Activated CD4-positive, alpha-beta memory T cell treated with anti-CD3 and anti-CD28 coated beads, Interleukin-2, amount 10 ng/mL, durations not matched to agents 7 days and 5 days (primary cell): Measurements from ENCODE around the gene ZNF692. TPM values are rescaled to one million over a fixed set of nuclear protein-coding genes. Genes with fewer than 3 reads are reported as not detected.
"Not testable (repeated sequence)": the region's sequence is repeated elsewhere in the genome, so short reads cannot be mapped to it uniquely, and the experiment has no call there.

ENCODE experiments used
- CTCF ChIA-PET: fragments of 350-600 bp; sonication (Branson Sonifier 250); formaldehyde crosslinking; loops from one replicate; lab custom pipeline; 2021; ENCODE audit warnings: antibody characterized with exemption, inconsistent platforms; lab: Charles Lee
- POLR2A ChIA-PET: fragments of 350-600 bp; sonication (Branson Sonifier 250); formaldehyde crosslinking; loops from one replicate; lab custom pipeline; 2021; ENCODE audit warnings: antibody characterized with exemption; lab: Charles Lee
- DNase-seq: peaks from one replicate; pipeline ENCODE4 v3.0.0-alpha.2; 2020
- H3K27ac Mint-ChIP-seq: one replicate; pipeline ENCODE4 v1.8.0; 2021; ENCODE audit warnings: mild to moderate bottlenecking, mixed read lengths
- H3K27me3 Mint-ChIP-seq: one replicate; pipeline ENCODE4 v1.8.0; 2021; ENCODE audit warnings: mixed read lengths
- H3K36me3 Mint-ChIP-seq: one replicate; pipeline ENCODE4 v1.8.0; 2021; ENCODE audit warnings: low read depth, mixed read lengths
- H3K4me1 Mint-ChIP-seq: one replicate; pipeline ENCODE4 v1.8.0; 2021; ENCODE audit warnings: mixed read lengths
- H3K4me3 Mint-ChIP-seq: one replicate; pipeline ENCODE4 v1.8.0; 2021; ENCODE audit warnings: mild to moderate bottlenecking, mixed read lengths
- H3K9me3 Mint-ChIP-seq: one replicate; pipeline ENCODE4 v1.8.0; 2021; ENCODE audit warnings: mixed read lengths
- total RNA-seq, 2 experiments: library from RNA; stranded (reverse); gene quantifications; one replicate each; pipeline ENCODE4 v1.2.3, GENCODE V29; 2021

The ZNF692 gene
- total RNA-seq, 2 experiments from 2014 or later, result 45.9 to 49.8 TPM

- Mint-ChIP-seq H3K27ac (no peak overlapping the region), H3K4me1 (peaks cover 29% of the 10 kb centered on the region), H3K9me3 (no peaks in the 10 kb centered on the region), H3K4me3 (no peak overlapping the region), H3K27me3 (no peaks in the 10 kb centered on the region), H3K36me3 (peaks cover 42% of the 10 kb centered on the region)
- POLR2A ChIA-PET, result interaction anchor here (1.5 to 1.6 kb wide), 2 partner anchors 17 to 30 kb away, joined by 3 read pairs; no protein-coding TSS in a partner anchor
- CTCF ChIA-PET, result interaction anchor here (1.2 to 4.1 kb wide), 2 partner anchors 15 to 31 kb away, joined by 3 to 31 read pairs; partner anchors contain the start of gene ZNF692
- DNase-seq, result no peak
Observed at GRCh38 chr1:248843687-248844086, 15.2 kb downstream of the ZNF692 start.

GRCh38 chr1:248842781-248843331 lies 16.0 kb downstream of the ZNF692 start:
- ChIA-PET POLR2A (interaction anchor here (1.0 to 2.6 kb wide), 2 partner anchors 16 kb away, joined by 5 to 10 read pairs; partner anchors contain the start of gene ZNF692), CTCF (interaction anchor here (2.7 to 4.1 kb wide), 2 partner anchors 15 to 20 kb away, joined by 10 to 31 read pairs; partner anchors contain the start of gene ZNF692)
- H3K36me3 Mint-ChIP-seq, result peaks cover 35% of the 10 kb centered on the region
- peaks cover 29% of the 10 kb centered on the region for H3K4me1 Mint-ChIP-seq
- H3K4me3 Mint-ChIP-seq, result no peak overlapping the region
- H3K9me3 Mint-ChIP-seq, result no peaks in the 10 kb centered on the region
- H3K27me3 Mint-ChIP-seq, result no peaks in the 10 kb centered on the region
- H3K27ac Mint-ChIP-seq, result no peak overlapping the region
- no peak for DNase-seq

DNA sequence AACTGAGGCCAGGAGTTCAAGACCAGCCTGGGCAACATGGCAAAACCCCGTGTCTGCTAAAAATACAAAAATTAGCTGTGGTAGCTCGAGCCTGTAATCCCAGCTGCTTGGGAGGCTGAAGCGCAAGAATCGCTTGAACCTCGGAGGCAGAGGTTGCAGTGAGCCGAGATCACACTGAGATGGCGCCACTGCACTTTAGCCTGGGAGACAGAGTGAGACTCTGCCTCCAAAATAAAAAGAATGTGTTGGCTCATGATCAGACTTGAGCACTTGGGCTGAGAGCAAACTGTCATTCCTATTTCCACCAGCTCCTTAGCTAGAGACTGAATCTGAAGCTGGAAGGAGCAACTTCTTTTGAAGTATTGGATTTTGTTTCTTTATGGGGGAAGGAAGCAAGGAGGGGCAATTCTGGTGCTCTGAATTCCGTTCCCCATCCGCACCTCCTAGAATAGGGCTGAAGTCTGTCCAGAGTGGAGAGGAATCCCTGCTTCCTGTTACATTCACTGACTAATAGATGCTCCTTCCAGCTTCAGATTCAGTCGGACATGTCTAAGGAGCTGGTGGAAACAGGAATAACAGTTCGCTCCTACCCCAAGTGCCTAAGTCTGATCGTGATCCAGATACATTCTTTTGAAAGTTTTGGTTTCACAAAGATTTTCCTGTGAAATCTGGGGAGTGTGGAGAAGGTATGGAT lies 17.0 kb downstream of the ZNF692 start:
- H3K9me3 Mint-ChIP-seq, result no peaks in the 10 kb centered on the region
- no peaks in the 10 kb centered on the region for H3K27me3 Mint-ChIP-seq
- ChIA-PET POLR2A (interaction anchor here (2.6 kb wide), 1 partner anchor 17 kb away, joined by 10 read pairs; the partner anchor contains the start of gene ZNF692), CTCF (interaction anchor here (0.8 to 4.1 kb wide), 6 partner anchors 12 to 84 kb away, joined by 3 to 31 read pairs (median 3); partner anchors contain the start of gene ZNF692)
- DNase-seq, result peak; percentile 53
- H3K4me3 Mint-ChIP-seq, result no peak overlapping the region
- H3K27ac Mint-ChIP-seq, result no peak overlapping the region
- H3K36me3 Mint-ChIP-seq, result peaks cover 30% of the 10 kb centered on the region
- peaks cover 29% of the 10 kb centered on the region for H3K4me1 Mint-ChIP-seq

DNA sequence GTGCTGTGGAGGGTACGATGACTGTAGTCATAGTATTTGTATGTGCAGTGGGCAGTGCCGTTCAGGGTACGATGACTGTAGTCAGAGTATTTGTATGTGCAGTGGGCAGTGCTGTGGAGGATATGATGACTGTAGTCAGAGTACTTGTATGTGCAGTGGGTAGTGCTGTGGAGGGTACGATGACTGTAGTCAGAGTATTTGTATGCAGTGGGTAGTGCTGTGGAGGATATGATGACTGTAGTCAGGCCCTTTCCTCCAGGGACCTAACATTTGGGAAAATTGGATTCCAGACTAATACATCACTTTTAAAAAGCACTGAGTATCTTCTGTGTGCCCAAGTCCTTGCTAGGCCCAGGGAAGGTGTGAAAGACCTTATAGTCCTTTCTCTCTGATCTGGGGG lies 17.9 kb downstream of the ZNF692 start:
- POLR2A ChIA-PET, result interaction anchor here (2.6 kb wide), 1 partner anchor 18 kb away, joined by 10 read pairs; the partner anchor contains the start of gene ZNF692

DNA sequence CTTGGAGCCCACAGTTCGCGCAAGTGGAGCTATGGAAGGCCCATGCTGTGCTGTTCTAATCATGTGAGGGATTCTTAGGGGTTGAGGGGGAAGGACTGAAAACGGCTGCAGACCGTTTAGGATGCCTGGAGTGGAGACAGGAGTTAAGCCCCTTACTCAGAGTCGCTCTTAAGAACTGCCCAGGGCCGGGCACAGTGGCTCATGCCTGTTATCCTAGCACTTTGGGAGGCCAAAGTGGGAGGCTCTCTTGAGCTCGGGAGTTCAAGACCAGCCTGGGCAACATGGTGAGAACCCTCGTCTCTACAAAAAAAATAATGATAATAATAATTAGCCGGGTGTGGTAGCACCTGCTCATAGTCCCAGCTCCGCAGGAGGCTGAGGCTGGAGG lies 19.7 kb downstream of the ZNF692 start:
- CTCF ChIA-PET, result interaction anchor here (1.1 to 4.3 kb wide), 4 partner anchors 12 to 86 kb away, joined by 4 to 69 read pairs (median 26); partner anchors contain the start of genes SH3BP5L and ZNF692
- Mint-ChIP-seq H3K36me3 (peaks cover 9% of the 10 kb centered on the region), H3K27ac (no peak overlapping the region), H3K4me1 (peaks cover 29% of the 10 kb centered on the region), H3K4me3 (no peak overlapping the region), H3K27me3 (no peaks in the 10 kb centered on the region), H3K9me3 (no peaks in the 10 kb centered on the region)
- POLR2A ChIA-PET, result interaction anchor here (1.6 to 5.4 kb wide), 5 partner anchors 12 to 23 kb away, joined by 3 to 136 read pairs (median 27); partner anchors contain the start of genes SH3BP5L and ZNF692
- DNase-seq, result no peak

More for the DNA sequence above, 17.9 kb downstream of the ZNF692 start:
- Mint-ChIP-seq H3K4me3 (no peak overlapping the region), H3K9me3 (no peaks in the 10 kb centered on the region), H3K4me1 (peaks cover 29% of the 10 kb centered on the region), H3K36me3 (peaks cover 21% of the 10 kb centered on the region), H3K27ac (no peak overlapping the region), H3K27me3 (no peaks in the 10 kb centered on the region)
- no peak for DNase-seq
- CTCF ChIA-PET, result interaction anchor here (1.0 to 4.1 kb wide), 3 partner anchors 14 to 22 kb away, joined by 3 to 31 read pairs (median 10); partner anchors contain the start of gene ZNF692

- Mint-ChIP-seq H3K27me3 (peaks cover 1% of the 10 kb centered on the region), H3K9me3 (no peaks in the 10 kb centered on the region), H3K36me3 (peaks cover 9% of the 10 kb centered on the region), H3K4me1 (peaks cover 29% of the 10 kb centered on the region), H3K4me3 (no peak overlapping the region), H3K27ac (no peak overlapping the region)
- ChIA-PET POLR2A (interaction anchor here (0.7 to 5.4 kb wide), 12 partner anchors 13 to 88 kb away, joined by 3 to 136 read pairs (median 5); partner anchors contain the start of genes SH3BP5L and ZNF692), CTCF (interaction anchor here (1.1 to 4.3 kb wide), 4 partner anchors 12 to 87 kb away, joined by 4 to 69 read pairs (median 26); partner anchors contain the start of genes SH3BP5L and ZNF692)
- DNase-seq, result peak; percentile 89
Observed at GRCh38 chr1:248838357-248839167, 20.3 kb downstream of the ZNF692 start.

DNA sequence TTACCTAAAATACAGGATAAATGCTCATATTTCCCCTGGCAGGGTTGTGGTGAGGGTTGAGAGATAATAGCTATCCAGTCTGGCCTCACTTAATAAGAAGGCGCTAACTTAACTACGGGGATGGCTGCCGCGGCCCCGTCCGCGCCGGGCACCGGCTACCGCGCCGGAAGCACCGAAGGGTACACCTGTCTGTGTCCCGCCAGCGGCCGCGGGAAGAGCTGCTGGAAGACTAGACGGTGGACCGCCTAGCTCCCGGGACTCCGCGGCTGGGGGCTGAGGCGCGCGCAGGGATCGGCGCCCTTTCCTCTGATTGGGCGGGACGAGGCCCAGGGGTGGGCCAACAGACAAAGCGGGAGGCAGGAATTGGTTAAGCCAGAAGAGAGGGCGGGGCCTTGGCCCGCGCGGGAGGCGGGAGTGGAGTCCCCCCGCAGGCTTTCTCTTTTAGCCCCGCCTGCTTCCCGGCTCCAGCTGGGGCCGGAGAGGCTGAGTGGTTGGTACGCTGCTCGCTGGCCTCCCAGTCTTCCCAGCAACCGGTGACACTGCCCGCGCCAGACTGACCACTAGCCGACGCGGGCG lies 21.0 kb downstream of the ZNF692 start, which contains the start of gene ZNF672:
TSS of gene ZNF672 (plus strand) at position 444 of the 576 bp plus-strand sequence. CDS start 9,051 bp downstream, outside the sequence.
- Mint-ChIP-seq H3K36me3 (peaks cover 9% of the 10 kb centered on the region), H3K4me1 (peaks cover 29% of the 10 kb centered on the region), H3K27me3 (peaks cover 4% of the 10 kb centered on the region), H3K9me3 (no peaks in the 10 kb centered on the region), H3K27ac (no peak within 1 kb of the TSS), H3K4me3 (no peak within 1 kb of the TSS)
- ChIA-PET POLR2A (interaction anchor here (0.7 to 5.4 kb wide), 13 partner anchors 9 to 89 kb away, joined by 3 to 136 read pairs (median 4); partner anchors contain the start of genes SH3BP5L and ZNF692), CTCF (interaction anchor here (0.6 to 4.3 kb wide), 5 partner anchors 11 to 87 kb away, joined by 3 to 69 read pairs (median 9); partner anchors contain the start of genes SH3BP5L and ZNF692)
- peak; percentile 96 for DNase-seq

DNA sequence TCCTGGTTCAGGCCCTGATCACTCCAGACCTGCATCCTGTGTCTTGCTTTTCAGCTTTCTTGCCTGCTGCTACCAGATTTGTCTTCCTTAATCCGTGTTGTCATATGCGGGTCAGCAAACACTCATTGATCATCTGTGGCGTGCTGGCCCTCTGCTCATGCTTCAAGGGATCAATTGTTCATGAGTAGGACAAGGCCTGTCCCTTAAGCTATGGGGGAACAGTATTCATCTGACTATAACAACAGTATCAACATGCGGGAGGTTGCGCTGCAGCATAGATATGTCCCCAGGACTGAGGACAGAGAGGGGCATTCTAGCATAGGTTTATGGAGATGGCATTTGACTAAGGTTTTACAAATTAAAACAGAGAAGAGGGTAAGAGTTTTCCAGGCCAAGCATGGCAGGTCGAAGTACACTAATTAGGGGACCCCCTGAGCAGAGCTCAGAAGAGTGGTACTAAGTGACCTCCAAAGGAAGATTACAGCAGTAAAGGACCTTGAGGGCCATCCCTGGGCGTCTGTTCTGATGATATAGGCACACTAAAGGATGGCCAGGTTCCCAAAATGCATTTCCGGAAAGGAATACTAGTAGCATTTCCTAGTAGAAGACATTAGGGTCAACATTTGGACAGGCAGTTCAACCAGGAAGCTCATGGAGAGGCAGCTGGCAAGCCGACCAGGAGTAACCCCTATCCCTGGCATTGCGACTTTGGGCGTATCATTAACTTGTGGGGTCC lies 21.7 kb downstream of the ZNF692 start:
- no peaks in the 10 kb centered on the region for H3K9me3 Mint-ChIP-seq
- no peak for DNase-seq
- POLR2A ChIA-PET, result interaction anchor here (0.7 to 5.4 kb wide), 13 partner anchors 10 to 89 kb away, joined by 3 to 136 read pairs (median 4); partner anchors contain the start of genes SH3BP5L and ZNF692
- CTCF ChIA-PET, result interaction anchor here (0.6 to 4.3 kb wide), 5 partner anchors 10 to 88 kb away, joined by 3 to 69 read pairs (median 9); partner anchors contain the start of genes SH3BP5L and ZNF692
- H3K36me3 Mint-ChIP-seq, result peaks cover 5% of the 10 kb centered on the region
- H3K27ac Mint-ChIP-seq, result no peak overlapping the region
- H3K4me1 Mint-ChIP-seq, result peaks cover 28% of the 10 kb centered on the region
- H3K4me3 Mint-ChIP-seq, result no peak overlapping the region
- H3K27me3 Mint-ChIP-seq, result peaks cover 4% of the 10 kb centered on the region

GRCh38 chr1:248834343-248834940 lies 24.4 kb downstream of the ZNF692 start:
- H3K27ac Mint-ChIP-seq, result no peak overlapping the region

DNA sequence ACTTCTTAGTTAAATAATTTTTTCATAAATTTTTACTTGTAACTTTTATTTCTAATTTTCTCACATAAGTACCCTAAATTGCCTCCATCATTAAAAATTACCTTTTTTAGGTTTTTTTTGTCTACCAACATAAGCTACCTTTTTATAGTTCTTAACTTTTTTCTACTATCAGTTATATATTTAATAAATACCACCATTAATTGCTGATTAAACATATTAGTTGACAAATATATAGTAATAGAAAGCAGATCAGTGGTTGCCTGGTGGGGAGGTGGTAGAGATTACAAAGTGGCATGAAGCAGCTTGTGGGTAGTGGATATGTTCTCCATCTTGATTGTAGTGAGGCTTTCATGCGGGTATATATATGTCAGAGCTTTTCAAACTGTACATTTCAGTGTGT lies 27.0 kb downstream of the ZNF692 start:
- H3K36me3 Mint-ChIP-seq, result no peaks in the 10 kb centered on the region
- H3K4me1 Mint-ChIP-seq, result peaks cover 8% of the 10 kb centered on the region
- no peak for DNase-seq
- ChIA-PET CTCF (interaction anchor here (1.0 kb wide), 1 partner anchor 26 kb away, joined by 3 read pairs; no protein-coding TSS in a partner anchor), POLR2A (no interaction called here)
- H3K4me3 Mint-ChIP-seq, result no peak overlapping the region
- no peak overlapping the region for H3K27ac Mint-ChIP-seq
- no peaks in the 10 kb centered on the region for H3K9me3 Mint-ChIP-seq
- H3K27me3 Mint-ChIP-seq, result peaks cover 10% of the 10 kb centered on the region

More at GRCh38 chr1:248834343-248834940, 24.4 kb downstream of the ZNF692 start:
- Mint-ChIP-seq H3K4me1 (peaks cover 5% of the 10 kb centered on the region), H3K4me3 (no peak overlapping the region), H3K9me3 (no peaks in the 10 kb centered on the region), H3K27me3 (peaks cover 10% of the 10 kb centered on the region), H3K36me3 (peaks cover 3% of the 10 kb centered on the region)
- ChIA-PET CTCF (no interaction called here), POLR2A (no interaction called here)
- no peak for DNase-seq

GRCh38 chr1:248830718-248831017 lies 28.2 kb downstream of the ZNF692 start:
- H3K9me3 Mint-ChIP-seq, H3K36me3 Mint-ChIP-seq, H3K27me3 Mint-ChIP-seq, DNase-seq, CTCF ChIA-PET, H3K27ac Mint-ChIP-seq, H3K4me3 Mint-ChIP-seq, POLR2A ChIA-PET: not testable (repeated sequence)
- H3K4me1 Mint-ChIP-seq, result peaks cover 15% of the 10 kb centered on the region
